HepG2 (cell line): Measurements from ENCODE around the gene UNC5CL. TPM values are rescaled to one million over a fixed set of nuclear protein-coding genes. Genes with fewer than 3 reads are reported as not detected.
A peak's percentile ranks its signal among the peaks of the same experiment; 100 is the strongest.

Experiments
- CHCHD3 ChIP-seq: sonication (generic); formaldehyde crosslinking; IDR thresholded peaks from 2 replicates; pipeline ENCODE4 v1.8.0; 2022; ENCODE audit warnings: mild to moderate bottlenecking, missing genetic modification reagents, moderate library complexity
- FOSL2 ChIP-seq: sonication (generic); formaldehyde crosslinking; IDR thresholded peaks from 2 replicates; pipeline ENCODE4 v1.4.0; 2020; ENCODE audit warnings: missing genetic modification reagents
- HNRNPH1 ChIP-seq: fragments of 200-400 bp; formaldehyde crosslinking; optimal IDR thresholded peaks from 2 replicates; pipeline ENCODE3; 2017; ENCODE audit warnings: mild to moderate bottlenecking, low read depth, low read length
- LCORL ChIP-seq, 2 experiments: fragments of 450-650 bp in 1 of 2; sonication (generic) in 1 of 2; formaldehyde crosslinking in 1 of 2; IDR thresholded peaks; 2 replicates each; pipeline versions ENCODE4 v1.5.0 to v1.6.1; 2017 to 2020; ENCODE audit warnings: antibody characterized with exemption in 1 of 2, missing genetic modification reagents in 1 of 2
- NCOA1 ChIP-seq: sonication (generic); formaldehyde crosslinking; IDR thresholded peaks from 2 replicates; pipeline ENCODE4 v1.9.0; 2021; ENCODE audit warnings: missing genetic modification reagents
- PITX1 ChIP-seq: sonication (generic); formaldehyde crosslinking; IDR thresholded peaks from 2 replicates; pipeline ENCODE4 v1.5.1; 2020; ENCODE audit warnings: mild to moderate bottlenecking, missing genetic modification reagents
- PLRG1 ChIP-seq: fragments of 450-650 bp; conservative IDR thresholded peaks from 2 replicates; pipeline ENCODE4 v1.6.1; 2016
- PRMT3 ChIP-seq: sonication (generic); formaldehyde crosslinking; IDR thresholded peaks from 2 replicates; pipeline ENCODE4 v1.8.1; 2022; ENCODE audit warnings: low read depth, mild to moderate bottlenecking, moderate library complexity, missing genetic modification reagents, borderline replicate concordance
- REXO4 ChIP-seq: sonication (generic); formaldehyde crosslinking; IDR thresholded peaks from 2 replicates; pipeline ENCODE4 v1.8.0; 2022; ENCODE audit warnings: missing genetic modification reagents, mild to moderate bottlenecking, borderline replicate concordance
- SOX5 ChIP-seq: IDR thresholded peaks from 2 replicates; pipeline ENCODE4 v1.6.1; 2016; ENCODE audit warnings: borderline replicate concordance
- TBX3 ChIP-seq: fragments of 450-650 bp; IDR thresholded peaks from 2 replicates; pipeline ENCODE4 v1.6.1; 2017; ENCODE audit warnings: antibody characterized with exemption, mild to moderate bottlenecking, inconsistent platforms, borderline replicate concordance
- TP53 ChIP-seq: sonication (generic); formaldehyde crosslinking; conservative IDR thresholded peaks from 2 replicates; pipeline ENCODE4 v1.4.0; 2020; ENCODE audit warnings: missing genetic modification reagents
- ZNF253 ChIP-seq: sonication (generic); formaldehyde crosslinking; IDR thresholded peaks from 2 replicates; pipeline ENCODE4 v1.8.0; 2022; ENCODE audit warnings: mild to moderate bottlenecking, missing genetic modification reagents, borderline replicate concordance
- ZNF891 ChIP-seq: sonication (generic); formaldehyde crosslinking; IDR thresholded peaks from 2 replicates; pipeline ENCODE4 v1.5.0; 2020; ENCODE audit warnings: mild to moderate bottlenecking, missing genetic modification reagents
- ZSCAN25 ChIP-seq: sonication (generic); formaldehyde crosslinking; IDR thresholded peaks from 2 replicates; pipeline ENCODE4 v1.8.0; 2022; ENCODE audit warnings: mild to moderate bottlenecking, missing genetic modification reagents
- polyA plus RNA-seq, 8 experiments: library from polyadenylated mRNA; depleted of rRNA in 3 of 8; stranded (reverse) in 7 of 8; unstranded in 1 of 8; fragments of >200 nt; fragmentation: Illumina TruSeq in 4 of 8; extraction: Trizol in 4 of 8; gene quantifications; 2 replicates each; pipeline versions ENCODE4 v1.2.1 to v1.2.3, GENCODE V29; 2011 to 2016; ENCODE audit warnings: low read depth in 4 of 8, missing spikeins in 1 of 8, mixed read lengths in 1 of 8; ENCODE audit not compliant: insufficient read depth in 1 of 8
- total RNA-seq, 5 experiments: library from RNA; depleted of rRNA; stranded (reverse); fragments of >200 nt; fragmentation: Illumina TruSeq; extraction: Trizol; gene quantifications; 2 replicates each; pipeline ENCODE4 v1.2.3, GENCODE V29; 2016; ENCODE audit warnings: low read depth in 1 of 5
- TF ChIP-seq, protein P1 (sequence below): sonication (generic); formaldehyde crosslinking; conservative IDR thresholded peaks from 2 replicates; pipeline ENCODE4 v1.8.0; 2022; ENCODE audit warnings: missing genetic modification reagents
- TF ChIP-seq, protein P2 (sequence below): sonication (generic); formaldehyde crosslinking; IDR thresholded peaks from one replicate; pipeline ENCODE4 v1.5.1; 2020; ENCODE audit warnings: mild to moderate bottlenecking, missing genetic modification reagents; ENCODE audit errors: not compliant biosample characterization
- TF ChIP-seq, protein P3 (sequence below): sonication (generic); formaldehyde crosslinking; IDR thresholded peaks from 2 replicates; pipeline ENCODE4 v1.8.0; 2022; ENCODE audit warnings: mild to moderate bottlenecking, missing genetic modification reagents, moderate library complexity
- TF ChIP-seq, protein P4 (sequence below): sonication (generic); formaldehyde crosslinking; IDR thresholded peaks from 2 replicates; pipeline ENCODE4 v1.5.0; 2020; ENCODE audit warnings: missing genetic modification reagents, mild to moderate bottlenecking, borderline replicate concordance

UNC5CL gene
- total and polyA plus RNA-seq, 2 of the 13 experiments (the other 11 are each of a cell fraction or from before 2014, with no cell fraction given) = 2.4 to 2.5 TPM

DNA sequence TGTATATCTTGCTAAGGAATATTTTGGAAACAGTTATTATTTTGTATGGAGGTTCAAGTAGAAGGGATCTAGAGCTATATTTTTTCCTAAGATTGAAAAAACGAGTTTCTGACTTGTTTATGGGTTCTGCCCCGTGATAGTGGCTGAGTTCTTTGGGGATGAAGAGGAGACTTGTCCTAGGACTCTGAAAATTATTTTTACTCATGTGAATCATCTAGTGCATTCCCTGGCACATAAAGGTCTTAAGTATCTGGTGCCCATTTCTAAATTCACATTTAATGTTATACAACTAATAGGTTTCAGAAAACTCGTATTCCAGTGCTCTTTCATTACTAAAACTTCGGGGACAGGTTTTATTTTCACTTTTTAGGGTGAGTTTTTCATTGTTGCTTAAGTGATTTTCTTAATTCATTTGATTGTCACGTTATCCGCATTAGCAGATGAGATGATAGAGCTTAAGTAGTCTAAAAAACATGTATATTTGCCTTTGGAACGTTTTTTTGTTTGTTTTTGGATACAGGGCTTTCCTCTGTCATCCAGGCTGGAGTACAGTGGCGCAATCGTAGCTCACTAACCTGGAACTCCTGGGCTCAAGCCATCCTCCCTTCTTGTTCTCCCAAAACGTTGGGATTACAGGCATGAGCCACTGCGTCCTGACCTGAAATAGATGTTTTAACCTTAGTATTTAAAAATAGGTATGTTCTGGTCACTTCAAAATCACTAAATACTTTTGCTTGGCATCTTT, 35.8 kb upstream of the UNC5CL start (continued):
- TF ChIP-seq, protein P1, sequence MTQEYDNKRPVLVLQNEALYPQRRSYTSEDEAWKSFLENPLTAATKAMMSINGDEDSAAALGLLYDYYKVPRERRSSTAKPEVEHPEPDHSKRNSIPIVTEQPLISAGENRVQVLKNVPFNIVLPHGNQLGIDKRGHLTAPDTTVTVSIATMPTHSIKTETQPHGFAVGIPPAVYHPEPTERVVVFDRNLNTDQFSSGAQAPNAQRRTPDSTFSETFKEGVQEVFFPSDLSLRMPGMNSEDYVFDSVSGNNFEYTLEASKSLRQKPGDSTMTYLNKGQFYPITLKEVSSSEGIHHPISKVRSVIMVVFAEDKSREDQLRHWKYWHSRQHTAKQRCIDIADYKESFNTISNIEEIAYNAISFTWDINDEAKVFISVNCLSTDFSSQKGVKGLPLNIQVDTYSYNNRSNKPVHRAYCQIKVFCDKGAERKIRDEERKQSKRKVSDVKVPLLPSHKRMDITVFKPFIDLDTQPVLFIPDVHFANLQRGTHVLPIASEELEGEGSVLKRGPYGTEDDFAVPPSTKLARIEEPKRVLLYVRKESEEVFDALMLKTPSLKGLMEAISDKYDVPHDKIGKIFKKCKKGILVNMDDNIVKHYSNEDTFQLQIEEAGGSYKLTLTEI (CRISPR knock-in tag) = no peak
- TF ChIP-seq, protein P2, sequence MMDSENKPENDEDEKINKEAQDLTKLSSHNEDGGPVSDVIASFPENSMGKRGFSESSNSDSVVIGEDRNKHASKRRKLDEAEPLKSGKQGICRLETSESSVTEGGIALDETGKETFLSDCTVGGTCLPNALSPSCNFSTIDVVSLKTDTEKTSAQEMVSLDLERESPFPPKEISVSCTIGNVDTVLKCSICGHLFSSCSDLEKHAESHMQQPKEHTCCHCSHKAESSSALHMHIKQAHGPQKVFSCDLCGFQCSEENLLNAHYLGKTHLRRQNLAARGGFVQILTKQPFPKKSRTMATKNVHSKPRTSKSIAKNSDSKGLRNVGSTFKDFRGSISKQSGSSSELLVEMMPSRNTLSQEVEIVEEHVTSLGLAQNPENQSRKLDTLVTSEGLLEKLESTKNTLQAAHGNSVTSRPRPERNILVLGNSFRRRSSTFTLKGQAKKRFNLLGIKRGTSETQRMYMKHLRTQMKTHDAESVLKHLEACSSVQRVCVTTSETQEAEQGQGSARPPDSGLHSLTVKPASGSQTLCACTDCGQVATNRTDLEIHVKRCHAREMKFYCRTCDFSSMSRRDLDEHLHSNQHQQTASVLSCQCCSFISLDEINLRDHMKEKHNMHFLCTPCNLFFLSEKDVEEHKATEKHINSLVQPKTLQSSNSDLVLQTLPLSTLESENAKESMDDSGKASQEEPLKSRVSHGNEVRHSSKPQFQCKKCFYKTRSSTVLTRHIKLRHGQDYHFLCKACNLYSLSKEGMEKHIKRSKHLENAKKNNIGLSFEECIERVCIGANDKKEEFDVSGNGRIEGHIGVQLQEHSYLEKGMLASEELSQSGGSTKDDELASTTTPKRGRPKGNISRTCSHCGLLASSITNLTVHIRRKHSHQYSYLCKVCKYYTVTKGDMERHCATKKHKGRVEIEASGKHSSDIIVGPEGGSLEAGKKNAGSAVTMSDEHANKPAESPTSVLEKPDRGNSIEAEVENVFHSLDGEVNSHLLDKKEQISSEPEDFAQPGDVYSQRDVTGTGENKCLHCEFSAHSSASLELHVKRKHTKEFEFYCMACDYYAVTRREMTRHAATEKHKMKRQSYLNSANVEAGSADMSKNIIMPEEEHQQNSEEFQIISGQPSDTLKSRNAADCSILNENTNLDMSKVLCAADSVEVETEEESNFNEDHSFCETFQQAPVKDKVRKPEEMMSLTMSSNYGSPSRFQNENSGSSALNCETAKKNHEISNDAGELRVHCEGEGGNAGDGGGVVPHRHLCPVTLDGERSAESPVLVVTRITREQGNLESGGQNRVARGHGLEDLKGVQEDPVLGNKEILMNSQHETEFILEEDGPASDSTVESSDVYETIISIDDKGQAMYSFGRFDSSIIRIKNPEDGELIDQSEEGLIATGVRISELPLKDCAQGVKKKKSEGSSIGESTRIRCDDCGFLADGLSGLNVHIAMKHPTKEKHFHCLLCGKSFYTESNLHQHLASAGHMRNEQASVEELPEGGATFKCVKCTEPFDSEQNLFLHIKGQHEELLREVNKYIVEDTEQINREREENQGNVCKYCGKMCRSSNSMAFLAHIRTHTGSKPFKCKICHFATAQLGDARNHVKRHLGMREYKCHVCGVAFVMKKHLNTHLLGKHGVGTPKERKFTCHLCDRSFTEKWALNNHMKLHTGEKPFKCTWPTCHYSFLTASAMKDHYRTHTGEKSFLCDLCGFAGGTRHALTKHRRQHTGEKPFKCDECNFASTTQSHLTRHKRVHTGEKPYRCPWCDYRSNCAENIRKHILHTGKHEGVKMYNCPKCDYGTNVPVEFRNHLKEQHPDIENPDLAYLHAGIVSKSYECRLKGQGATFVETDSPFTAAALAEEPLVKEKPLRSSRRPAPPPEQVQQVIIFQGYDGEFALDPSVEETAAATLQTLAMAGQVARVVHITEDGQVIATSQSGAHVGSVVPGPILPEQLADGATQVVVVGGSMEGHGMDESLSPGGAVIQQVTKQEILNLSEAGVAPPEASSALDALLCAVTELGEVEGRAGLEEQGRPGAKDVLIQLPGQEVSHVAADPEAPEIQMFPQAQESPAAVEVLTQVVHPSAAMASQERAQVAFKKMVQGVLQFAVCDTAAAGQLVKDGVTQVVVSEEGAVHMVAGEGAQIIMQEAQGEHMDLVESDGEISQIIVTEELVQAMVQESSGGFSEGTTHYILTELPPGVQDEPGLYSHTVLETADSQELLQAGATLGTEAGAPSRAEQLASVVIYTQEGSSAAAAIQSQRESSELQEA (CRISPR knock-in tag) = no peak
- no peak for TF ChIP-seq PLRG1
- no peak for TF ChIP-seq CHCHD3 (CRISPR knock-in tag)
- peak; percentile 10; the same call in 1 of the 2 replicates for TF ChIP-seq SOX5 (CRISPR knock-in tag)
- TF ChIP-seq FOSL2 = 0 out of 2 replicates have a peak, but pooled peaks have one; percentile 33
- TF ChIP-seq TBX3 = no peak
- no peak for TF ChIP-seq HNRNPH1
- no peak for TF ChIP-seq ZSCAN25 (CRISPR knock-in tag)
- TF ChIP-seq, protein P3, sequence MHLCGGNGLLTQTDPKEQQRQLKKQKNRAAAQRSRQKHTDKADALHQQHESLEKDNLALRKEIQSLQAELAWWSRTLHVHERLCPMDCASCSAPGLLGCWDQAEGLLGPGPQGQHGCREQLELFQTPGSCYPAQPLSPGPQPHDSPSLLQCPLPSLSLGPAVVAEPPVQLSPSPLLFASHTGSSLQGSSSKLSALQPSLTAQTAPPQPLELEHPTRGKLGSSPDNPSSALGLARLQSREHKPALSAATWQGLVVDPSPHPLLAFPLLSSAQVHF = no peak
- TF ChIP-seq ZNF253 (CRISPR knock-in tag) = no peak
- no peak for TF ChIP-seq NCOA1
- TF ChIP-seq TP53 (CRISPR knock-in tag) = no peak
- TF ChIP-seq LCORL (IDR thresholded peaks at IDR 0.05) = no peak
- peak; percentile 40; the same call in 1 of the 2 replicates for TF ChIP-seq LCORL (CRISPR knock-in tag; IDR thresholded peaks at IDR 0.05)
- TF ChIP-seq PITX1 (CRISPR knock-in tag) = peak; percentile 55; the same call in 1 of the 2 replicates
- TF ChIP-seq, protein P4, sequence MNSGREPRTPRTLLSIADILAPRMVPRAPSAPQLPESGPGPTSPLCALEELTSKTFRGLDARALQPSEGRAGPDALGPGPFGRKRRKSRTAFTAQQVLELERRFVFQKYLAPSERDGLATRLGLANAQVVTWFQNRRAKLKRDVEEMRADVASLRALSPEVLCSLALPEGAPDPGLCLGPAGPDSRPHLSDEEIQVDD (CRISPR knock-in tag) = no peak
- TF ChIP-seq REXO4 (CRISPR knock-in tag) = no peak
- TF ChIP-seq ZNF891 (CRISPR knock-in tag) = no peak
- TF ChIP-seq PRMT3 = no peak
